Measurements from ENCODE around the gene CD99.

CD99 gene

GRCh38 chrX:2647627-2648026, 43.5 kb upstream of the CD99 start:
- POLR2A ChIA-PET = no interaction called here
- Histone ChIP-seq H3K9me3 (ENCODE audit: control insufficient read depth, insufficient read depth, low read depth, low read length) (no peaks in the 10 kb centered on the region), H3K27ac (ENCODE audit: extremely low read depth, low read depth, low read length) (no peak overlapping the region), H3K36me3 (ENCODE audit: control insufficient read depth in 2 of 2, insufficient read depth in 1 of 2, low read length in 2 of 2) (peaks cover 0 to 3% of the 10 kb centered on the region in 2 experiments; a peak in 1 of 3 replicates), H3K4me1 (ENCODE audit: control insufficient read depth, insufficient read depth, low read length) (no peaks in the 10 kb centered on the region), H3K4me3 (ENCODE audit: low read depth, low read length) (no peak overlapping the region)
- TF ChIP-seq ZNF624 (tag by site-specific recombination; IDR thresholded peaks at IDR 0.05) = no peak
- no peak for TF ChIP-seq ZNF639 (tag by site-specific recombination; IDR thresholded peaks at IDR 0.05)
- TF ChIP-seq AEBP2 (tag by site-specific recombination; IDR thresholded peaks at IDR 0.05; ENCODE audit: borderline replicate concordance) = no peak
- no peak for TF ChIP-seq ZNF830 (tag by site-specific recombination; IDR thresholded peaks at IDR 0.05; ENCODE audit: low read depth)
- TF ChIP-seq ZNF112 (tag by site-specific recombination; IDR thresholded peaks at IDR 0.05) = no peak
- no peak for TF ChIP-seq KLF10 (tag by site-specific recombination; IDR thresholded peaks at IDR 0.05)
- TF ChIP-seq PBX3 (CRISPR knock-in tag; IDR thresholded peaks at IDR 0.05) = no peak
- no peak for TF ChIP-seq ZNF169 (tag by site-specific recombination; IDR thresholded peaks at IDR 0.05)
- no peak for TF ChIP-seq HIC1 (tag by site-specific recombination; IDR thresholded peaks at IDR 0.05)
- TF ChIP-seq SETDB1 (IDR thresholded peaks at IDR 0.05; ENCODE audit: insufficient read length, low read length) = no peak
- no peak for TF ChIP-seq TSHZ1 (tag by site-specific recombination; IDR thresholded peaks at IDR 0.05; ENCODE audit: borderline replicate concordance)
- TF ChIP-seq ZNF433 (tag by site-specific recombination; IDR thresholded peaks at IDR 0.05; ENCODE audit: low read depth) = no peak
- TF ChIP-seq ZNF404 (tag by site-specific recombination; IDR thresholded peaks at IDR 0.05) = no peak
- TF ChIP-seq ZNF473 (tag by site-specific recombination; IDR thresholded peaks at IDR 0.05) = no peak
- CTCF ChIA-PET = no interaction called here

GRCh38 chrX:2650037-2650436, 41.1 kb upstream of the CD99 start:
- Histone ChIP-seq H3K9me3 (ENCODE audit: control insufficient read depth, insufficient read depth, low read depth, low read length) (no peaks in the 10 kb centered on the region), H3K27ac (ENCODE audit: extremely low read depth, low read depth, low read length) (no peak overlapping the region), H3K4me3 (ENCODE audit: low read depth, low read length) (no peak overlapping the region), H3K4me1 (ENCODE audit: control insufficient read depth, insufficient read depth, low read length) (no peaks in the 10 kb centered on the region), H3K36me3 (ENCODE audit: control insufficient read depth in 2 of 2, insufficient read depth in 1 of 2, low read length in 2 of 2) (peaks cover 0 to 3% of the 10 kb centered on the region in 2 experiments; a peak in 1 of 3 replicates)
- CTCF ChIA-PET = no interaction called here
- POLR2A ChIA-PET = no interaction called here
- TF ChIP-seq HOXC10 (CRISPR knock-in tag; IDR thresholded peaks at IDR 0.05) (no peak), BCL11B (tag by site-specific recombination; IDR thresholded peaks at IDR 0.05; ENCODE audit: low read depth) (no peak), ZNF366 (tag by site-specific recombination; conservative IDR thresholded peaks at IDR 0.05) (peak; percentile 78), ZNF514 (tag by site-specific recombination; IDR thresholded peaks at IDR 0.05) (no peak), ZBTB17 (tag by site-specific recombination; IDR thresholded peaks at IDR 0.05) (peak; percentile 78), ZSCAN23 (tag by site-specific recombination; IDR thresholded peaks at IDR 0.05) (no peak), ZNF157 (tag by site-specific recombination; IDR thresholded peaks at IDR 0.05) (no peak), WT1 (tag by site-specific recombination; IDR thresholded peaks at IDR 0.05) (no peak), ZBTB48 (tag by site-specific recombination; IDR thresholded peaks at IDR 0.05) (no peak), ZNF626 (tag by site-specific recombination; IDR thresholded peaks at IDR 0.05) (no peak), ZSCAN16 (tag by site-specific recombination; IDR thresholded peaks at IDR 0.05) (no peak), ZNF449 (tag by site-specific recombination; IDR thresholded peaks at IDR 0.05) (no peak)
